Parathyroid adenoma (tissue), 2 donors: ENCODE measurements around the gene SREBF1.

Source experiments
- H2AFZ ChIP-seq: fragments of 300-600 bp; sonication (generic); one replicate; pipeline ENCODE4 v1.7.0; 2017; ENCODE audit warnings: antibody characterized with exemption, mild to moderate bottlenecking
- H3K27ac ChIP-seq: fragments of 300-600 bp; sonication (generic); one replicate; pipeline ENCODE4 v1.7.0; 2017
- H3K27me3 ChIP-seq: fragments of 300-600 bp; sonication (generic); one replicate; pipeline ENCODE4 v1.7.0; 2017; ENCODE audit warnings: low read length; ENCODE audit not compliant: control insufficient read depth, insufficient read depth
- H3K36me3 ChIP-seq: fragments of 300-600 bp; sonication (generic); one replicate; pipeline ENCODE4 v1.7.0; 2017; ENCODE audit warnings: low read length; ENCODE audit not compliant: control insufficient read depth, insufficient read depth
- H3K4me1 ChIP-seq: fragments of 300-600 bp; sonication (generic); one replicate; pipeline ENCODE4 v1.7.0; 2017; ENCODE audit warnings: control low read depth
- H3K4me2 ChIP-seq: fragments of 300-600 bp; sonication (generic); one replicate; pipeline ENCODE4 v1.7.0; 2017; ENCODE audit warnings: low read length
- H3K4me3 ChIP-seq: fragments of 300-600 bp; sonication (generic); one replicate; pipeline ENCODE4 v1.7.0; 2017; ENCODE audit warnings: low read depth, low read length
- H3K79me2 ChIP-seq: fragments of 300-600 bp; sonication (generic); one replicate; pipeline ENCODE4 v1.7.0; 2017; ENCODE audit warnings: control low read depth
- H3K9ac ChIP-seq: fragments of 300-600 bp; sonication (generic); one replicate; pipeline ENCODE4 v1.7.0; 2017; ENCODE audit warnings: mild to moderate bottlenecking
- H3K9me3 ChIP-seq: fragments of 300-600 bp; sonication (generic); one replicate; pipeline ENCODE4 v1.7.0; 2017; ENCODE audit warnings: low read length; ENCODE audit not compliant: control insufficient read depth
- TF ChIP-seq, protein P1 (sequence below): fragments of 300-600 bp; sonication (generic); IDR thresholded peaks from one replicate; pipeline ENCODE4 v1.7.0; 2017; ENCODE audit warnings: antibody characterized with exemption, mild to moderate bottlenecking
- donor health status: primary hyperparathyroidism.

Gene SREBF1

DNA sequence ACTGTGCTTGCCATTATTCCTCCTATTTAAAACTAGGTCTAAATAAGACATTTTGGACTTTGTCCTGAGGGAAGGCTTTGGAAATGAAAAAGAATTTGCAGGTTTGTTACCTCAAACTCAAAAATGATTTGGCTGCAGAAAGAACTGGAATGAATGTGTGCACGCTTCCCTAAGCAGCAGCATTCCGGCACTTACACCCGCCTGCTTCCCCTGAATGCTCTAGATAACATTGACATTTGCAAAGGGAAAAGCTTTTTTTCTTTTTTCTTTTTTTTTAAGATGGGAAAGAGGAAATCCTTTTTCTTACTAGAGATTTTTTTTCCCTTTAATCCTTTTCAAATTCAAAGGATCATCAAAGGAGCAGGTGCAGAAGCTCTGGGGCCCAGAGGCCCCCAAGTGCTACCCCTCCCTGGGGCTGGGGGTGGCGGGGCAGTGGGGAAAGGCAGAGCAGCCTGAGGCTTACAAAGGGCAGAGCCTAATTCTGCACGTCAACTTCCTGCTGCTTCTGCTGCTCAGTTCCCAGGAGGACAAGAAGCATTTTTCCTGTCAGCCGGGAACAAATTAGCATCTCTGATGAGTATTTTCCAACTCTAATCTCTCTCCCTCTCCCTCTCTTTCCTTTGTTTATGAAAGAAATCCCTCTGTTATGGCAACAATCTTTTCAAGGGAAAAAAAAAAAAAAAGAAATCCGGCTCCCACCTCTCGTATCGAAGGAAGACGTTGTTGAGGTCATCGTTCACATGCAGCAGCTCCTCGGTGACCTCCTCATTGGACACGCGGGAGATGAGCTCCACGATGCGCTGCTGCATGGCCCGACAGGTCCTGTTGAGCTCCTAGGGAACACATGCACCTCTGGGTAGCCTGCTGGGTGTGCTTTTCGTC, 32.1 kb upstream of the SREBF1 start:
- H2AFZ ChIP-seq, result no peak overlapping the region
- H3K9ac ChIP-seq, result no peak overlapping the region
- H3K4me2 ChIP-seq, result no peak overlapping the region
- peaks cover 10% of the 10 kb centered on the region for H3K79me2 ChIP-seq
- TF ChIP-seq, protein P1, sequence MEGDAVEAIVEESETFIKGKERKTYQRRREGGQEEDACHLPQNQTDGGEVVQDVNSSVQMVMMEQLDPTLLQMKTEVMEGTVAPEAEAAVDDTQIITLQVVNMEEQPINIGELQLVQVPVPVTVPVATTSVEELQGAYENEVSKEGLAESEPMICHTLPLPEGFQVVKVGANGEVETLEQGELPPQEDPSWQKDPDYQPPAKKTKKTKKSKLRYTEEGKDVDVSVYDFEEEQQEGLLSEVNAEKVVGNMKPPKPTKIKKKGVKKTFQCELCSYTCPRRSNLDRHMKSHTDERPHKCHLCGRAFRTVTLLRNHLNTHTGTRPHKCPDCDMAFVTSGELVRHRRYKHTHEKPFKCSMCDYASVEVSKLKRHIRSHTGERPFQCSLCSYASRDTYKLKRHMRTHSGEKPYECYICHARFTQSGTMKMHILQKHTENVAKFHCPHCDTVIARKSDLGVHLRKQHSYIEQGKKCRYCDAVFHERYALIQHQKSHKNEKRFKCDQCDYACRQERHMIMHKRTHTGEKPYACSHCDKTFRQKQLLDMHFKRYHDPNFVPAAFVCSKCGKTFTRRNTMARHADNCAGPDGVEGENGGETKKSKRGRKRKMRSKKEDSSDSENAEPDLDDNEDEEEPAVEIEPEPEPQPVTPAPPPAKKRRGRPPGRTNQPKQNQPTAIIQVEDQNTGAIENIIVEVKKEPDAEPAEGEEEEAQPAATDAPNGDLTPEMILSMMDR, result no peak
- no peak overlapping the region for H3K4me3 ChIP-seq
- no peaks in the 10 kb centered on the region for H3K9me3 ChIP-seq
- no peaks in the 10 kb centered on the region for H3K4me1 ChIP-seq
- no peaks in the 10 kb centered on the region for H3K36me3 ChIP-seq
- H3K27ac ChIP-seq, result peak overlapping the region; percentile 20
- no peaks in the 10 kb centered on the region for H3K27me3 ChIP-seq

DNA sequence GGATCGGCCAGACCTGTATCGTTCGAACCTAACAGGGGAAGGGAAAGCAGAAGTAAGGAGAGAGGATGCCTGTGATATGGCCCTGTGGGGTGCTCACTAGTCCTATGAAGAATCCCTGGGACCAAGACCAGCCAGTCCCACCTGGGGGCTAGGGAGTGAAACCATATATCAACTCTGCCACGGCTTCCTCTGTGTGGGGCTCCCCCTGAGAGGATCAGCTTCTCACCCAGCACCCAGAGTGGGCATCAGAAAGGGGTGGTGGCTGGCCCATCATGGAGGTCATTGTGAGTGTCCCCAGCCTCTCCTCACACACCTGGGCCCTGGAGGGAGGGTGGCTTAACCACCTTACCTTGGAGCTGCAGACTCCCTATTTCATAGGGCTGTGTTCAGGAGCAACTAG, 30.1 kb upstream of the SREBF1 start:
- Histone ChIP-seq H3K9ac (no peak overlapping the region), H3K27me3 (no peaks in the 10 kb centered on the region), H2AFZ (no peak overlapping the region), H3K9me3 (no peaks in the 10 kb centered on the region), H3K36me3 (no peaks in the 10 kb centered on the region), H3K4me1 (no peaks in the 10 kb centered on the region), H3K27ac (no peak overlapping the region), H3K79me2 (peaks cover 10% of the 10 kb centered on the region), H3K4me3 (no peak overlapping the region), H3K4me2 (no peak overlapping the region)
- TF ChIP-seq, protein P1, result no peak

DNA sequence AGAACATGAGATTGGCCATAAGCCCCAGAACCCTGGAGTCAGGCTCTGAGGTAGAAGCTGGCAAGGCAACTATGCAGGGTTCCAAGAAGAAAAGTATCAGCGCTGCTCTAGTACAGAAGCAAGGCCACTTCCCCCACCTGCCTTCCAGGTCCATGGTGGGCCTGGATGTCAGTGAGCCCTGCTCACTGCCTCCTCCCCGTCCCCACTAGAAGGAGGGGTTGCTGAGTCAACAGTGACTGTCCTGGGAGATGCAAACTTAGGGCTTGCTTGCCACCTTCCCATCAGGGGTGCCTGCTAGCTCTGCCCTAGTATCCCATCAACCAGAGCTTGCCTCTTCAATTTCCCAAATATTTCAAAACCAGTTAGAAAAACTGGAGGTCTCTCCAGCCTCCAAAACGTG, 29.6 kb upstream of the SREBF1 start:
- H3K36me3 ChIP-seq, result no peaks in the 10 kb centered on the region
- H3K27me3 ChIP-seq, result no peaks in the 10 kb centered on the region
- H3K9ac ChIP-seq, result no peak overlapping the region
- TF ChIP-seq, protein P1, result no peak
- no peak overlapping the region for H3K4me3 ChIP-seq
- no peak overlapping the region for H3K27ac ChIP-seq
- no peak overlapping the region for H3K4me2 ChIP-seq
- H3K9me3 ChIP-seq, result no peaks in the 10 kb centered on the region
- H2AFZ ChIP-seq, result no peak overlapping the region
- H3K79me2 ChIP-seq, result peaks cover 10% of the 10 kb centered on the region
- H3K4me1 ChIP-seq, result no peaks in the 10 kb centered on the region

DNA sequence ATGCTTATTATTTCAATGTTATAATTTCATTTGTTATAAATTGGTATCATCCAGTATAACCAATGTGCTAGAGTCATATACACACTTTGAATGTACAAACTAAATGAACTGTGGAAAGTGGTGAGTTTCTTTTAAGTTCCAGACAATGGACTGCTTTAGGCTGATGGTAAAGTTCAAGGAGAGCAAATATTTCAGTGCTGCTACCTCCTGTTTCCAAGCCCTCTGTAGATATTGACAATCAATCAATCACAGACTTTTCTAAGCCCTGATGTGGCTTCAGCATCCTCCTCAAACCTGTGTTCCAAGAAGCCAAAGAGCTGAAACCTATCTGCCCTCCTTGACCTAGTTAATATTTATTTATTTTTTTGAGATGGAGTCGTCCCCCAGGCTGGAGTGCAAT, 28.2 kb upstream of the SREBF1 start:
- Histone ChIP-seq H3K4me1 (peaks cover 4% of the 10 kb centered on the region), H2AFZ (no peak overlapping the region), H3K79me2 (peaks cover 8% of the 10 kb centered on the region), H3K27ac (no peak overlapping the region), H3K4me2 (no peak overlapping the region), H3K27me3 (no peaks in the 10 kb centered on the region), H3K9ac (no peak overlapping the region), H3K36me3 (no peaks in the 10 kb centered on the region), H3K9me3 (no peaks in the 10 kb centered on the region), H3K4me3 (no peak overlapping the region)
- TF ChIP-seq, protein P1, result no peak

DNA sequence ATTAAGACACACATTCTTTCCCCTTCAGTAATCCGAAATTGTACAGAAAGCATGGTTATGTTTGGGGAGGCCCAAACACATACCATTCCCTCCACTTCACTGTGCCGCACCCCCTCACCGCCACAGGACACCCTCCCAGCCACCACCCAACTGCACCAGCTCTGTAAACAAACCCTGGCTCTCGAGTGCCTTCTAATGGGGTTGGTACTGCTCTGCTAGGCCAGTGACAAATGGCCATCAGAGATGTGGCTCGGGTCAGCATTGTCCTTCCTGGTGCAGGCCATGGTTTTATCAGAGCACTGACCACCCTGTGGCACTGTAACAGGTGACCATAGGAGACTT, 24.0 kb upstream of the SREBF1 start:
- Histone ChIP-seq H3K27me3 (no peaks in the 10 kb centered on the region), H3K36me3 (no peaks in the 10 kb centered on the region), H3K4me1 (peaks cover 7% of the 10 kb centered on the region), H3K27ac (no peak overlapping the region), H3K9ac (no peak overlapping the region), H3K4me3 (no peak overlapping the region), H2AFZ (no peak overlapping the region), H3K9me3 (no peaks in the 10 kb centered on the region), H3K79me2 (peaks cover 4% of the 10 kb centered on the region), H3K4me2 (no peak overlapping the region)
- TF ChIP-seq, protein P1, result no peak
